Epithelial cell of esophagus (primary cell): ENCODE results near the gene STAT2.
A peak's percentile ranks its signal among the peaks of the same experiment; 100 is the strongest.

Experiments used
- DNase-seq: peaks from one replicate; pipeline ENCODE4 v3.0.0; 2010; ENCODE audit warnings: low read depth
- H3K4me3 ChIP-seq: 2 replicates; pipeline ENCODE4 v1.5.1; 2011; ENCODE audit warnings: mild to moderate bottlenecking, low read length, control low read depth
- TF ChIP-seq, protein P1 (sequence below): IDR thresholded peaks from 2 replicates; pipeline ENCODE4 v1.5.1; 2011; ENCODE audit warnings: low read depth, mild to moderate bottlenecking, low read length, control low read depth, inconsistent platforms; ENCODE audit not compliant: insufficient read depth; ENCODE audit errors: missing control alignments

Gene STAT2

DNA sequence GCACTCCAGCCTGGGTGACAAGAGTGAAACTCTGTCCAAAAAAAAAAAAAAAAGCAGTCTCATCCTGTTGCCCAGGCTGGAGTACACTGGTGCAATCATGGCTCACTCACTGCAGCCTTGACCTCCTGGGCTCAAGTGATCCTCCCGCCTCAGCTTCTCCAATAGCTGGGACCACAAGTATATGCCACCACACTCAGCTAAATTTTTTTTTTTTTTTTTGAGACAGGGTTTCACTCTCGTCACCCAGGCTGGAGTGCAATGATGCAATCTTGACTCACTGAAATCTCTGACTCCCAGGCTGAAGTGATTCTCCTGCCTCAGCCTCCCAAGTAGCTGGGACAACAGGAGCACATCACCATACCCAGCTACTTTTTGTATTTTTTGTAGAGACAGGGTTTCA is 38.9 kb downstream of the STAT2 start:
- TF ChIP-seq, protein P1, sequence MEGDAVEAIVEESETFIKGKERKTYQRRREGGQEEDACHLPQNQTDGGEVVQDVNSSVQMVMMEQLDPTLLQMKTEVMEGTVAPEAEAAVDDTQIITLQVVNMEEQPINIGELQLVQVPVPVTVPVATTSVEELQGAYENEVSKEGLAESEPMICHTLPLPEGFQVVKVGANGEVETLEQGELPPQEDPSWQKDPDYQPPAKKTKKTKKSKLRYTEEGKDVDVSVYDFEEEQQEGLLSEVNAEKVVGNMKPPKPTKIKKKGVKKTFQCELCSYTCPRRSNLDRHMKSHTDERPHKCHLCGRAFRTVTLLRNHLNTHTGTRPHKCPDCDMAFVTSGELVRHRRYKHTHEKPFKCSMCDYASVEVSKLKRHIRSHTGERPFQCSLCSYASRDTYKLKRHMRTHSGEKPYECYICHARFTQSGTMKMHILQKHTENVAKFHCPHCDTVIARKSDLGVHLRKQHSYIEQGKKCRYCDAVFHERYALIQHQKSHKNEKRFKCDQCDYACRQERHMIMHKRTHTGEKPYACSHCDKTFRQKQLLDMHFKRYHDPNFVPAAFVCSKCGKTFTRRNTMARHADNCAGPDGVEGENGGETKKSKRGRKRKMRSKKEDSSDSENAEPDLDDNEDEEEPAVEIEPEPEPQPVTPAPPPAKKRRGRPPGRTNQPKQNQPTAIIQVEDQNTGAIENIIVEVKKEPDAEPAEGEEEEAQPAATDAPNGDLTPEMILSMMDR, result no peak
- H3K4me3 ChIP-seq, result no peak overlapping the region
- peak; percentile 49 for DNase-seq

DNA sequence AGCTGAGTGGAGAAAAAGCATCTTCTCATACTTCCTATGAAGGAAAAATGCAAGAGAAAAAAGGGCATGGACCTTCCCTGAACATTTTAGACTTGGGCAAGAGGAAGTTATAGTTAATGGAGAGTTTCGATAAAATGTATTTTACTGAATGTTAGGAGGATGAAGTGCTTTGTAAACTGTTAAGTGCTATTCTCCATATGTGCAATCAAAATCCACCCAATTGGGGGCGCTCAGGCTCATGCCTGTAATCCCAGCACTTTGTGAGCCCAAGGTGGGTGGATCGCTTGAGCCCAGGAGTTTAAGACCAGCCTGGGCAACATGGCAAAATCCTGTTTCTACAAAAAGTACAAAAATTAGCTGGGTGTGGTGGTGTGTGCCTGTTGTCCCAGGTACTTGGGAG is 42.2 kb downstream of the STAT2 start:
- no peak for DNase-seq
- no peak overlapping the region for H3K4me3 ChIP-seq
- TF ChIP-seq, protein P1, result no peak

DNA sequence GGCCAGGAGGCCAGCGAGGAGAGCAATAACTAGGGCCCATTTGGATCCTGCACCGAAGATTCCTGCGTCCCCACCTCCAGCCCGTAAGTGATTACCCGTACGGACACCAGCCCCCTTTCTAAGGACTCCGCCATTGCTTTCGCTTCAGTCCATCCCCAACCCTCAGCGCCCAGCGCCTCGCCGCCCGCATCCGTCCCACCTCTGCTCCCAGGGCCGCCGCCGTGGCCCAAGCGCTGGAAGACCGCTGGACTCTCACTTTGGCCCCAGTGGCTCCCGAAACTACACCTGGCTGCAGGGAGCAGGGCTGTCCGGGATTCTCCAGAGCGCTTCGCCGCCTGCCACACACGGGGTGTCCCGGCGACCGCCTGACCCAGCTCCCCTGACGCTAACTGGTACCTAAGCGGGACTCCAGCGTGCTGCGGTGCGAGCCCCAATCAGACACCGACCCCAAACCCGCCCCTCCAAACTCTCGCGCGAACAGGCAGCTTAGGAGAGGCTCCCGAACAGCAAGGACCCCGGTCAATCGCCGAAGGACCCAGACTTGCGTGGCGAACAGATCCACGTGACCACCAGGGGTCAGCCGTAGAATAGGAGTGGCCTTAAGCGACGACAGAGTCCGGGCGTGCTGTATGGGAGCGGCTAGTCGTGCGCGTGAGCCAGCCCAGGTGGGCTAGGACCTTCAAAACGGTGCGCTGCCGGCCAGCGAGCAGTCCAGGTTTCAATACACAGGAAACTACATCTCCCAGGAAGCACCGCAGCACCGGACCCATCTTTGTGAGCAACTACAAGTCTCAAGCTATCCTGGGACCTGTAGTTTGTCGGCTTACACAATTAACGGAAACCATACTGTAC is 44.1 kb downstream of the STAT2 start, which contains the start of gene CNPY2:
TSS of gene CNPY2 (minus strand) at position 367 of the 852 bp plus-strand sequence. CDS start 771 bp downstream, outside the sequence.
- DNase-seq, result peak; percentile 98
- peak within 1 kb of the TSS; percentile 94 for H3K4me3 ChIP-seq
- TF ChIP-seq, protein P1, result no peak

DNA sequence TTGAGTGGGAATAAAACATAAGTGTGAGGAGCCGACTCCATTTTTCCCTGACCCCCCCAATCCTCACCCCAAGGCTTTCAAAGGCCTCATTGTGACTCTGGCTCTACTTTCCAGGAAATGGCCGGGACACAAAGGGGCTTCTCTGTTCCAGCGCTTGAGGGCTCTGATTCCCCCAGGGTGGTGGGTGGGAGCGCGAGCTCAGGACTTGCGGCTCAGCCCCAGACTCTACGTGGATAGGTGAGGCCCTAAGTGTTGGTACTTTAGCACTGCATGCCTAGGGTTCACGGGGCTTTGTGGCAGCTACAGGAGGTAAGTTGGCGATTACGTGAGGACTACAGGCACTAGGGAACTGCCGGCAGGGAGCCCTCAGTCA is 44.7 kb downstream of the STAT2 start:
- H3K4me3 ChIP-seq, result peak overlapping the region; percentile 94
- TF ChIP-seq, protein P1, result no peak
- peak; percentile 22 for DNase-seq

DNA sequence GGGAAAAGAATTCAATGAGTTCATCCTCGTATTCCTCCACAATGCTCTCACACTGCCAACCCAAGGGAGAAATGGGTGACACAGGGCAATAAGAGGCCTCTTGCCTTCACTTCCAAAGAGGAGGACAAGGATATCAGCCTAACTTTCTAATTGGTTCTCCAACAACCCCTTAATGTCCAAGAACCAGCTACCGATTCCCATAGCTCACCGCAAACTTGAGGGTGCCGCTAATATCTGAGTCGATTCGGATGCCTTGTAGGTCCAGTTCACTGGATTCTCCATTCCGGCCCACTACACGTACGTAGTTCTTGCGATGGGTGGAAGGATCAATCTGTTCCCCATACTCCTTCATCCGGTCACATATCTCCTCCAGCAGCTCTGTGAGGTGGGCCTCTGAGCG is 48.9 kb downstream of the STAT2 start:
- DNase-seq, result no peak
- H3K4me3 ChIP-seq, result no peak overlapping the region
- TF ChIP-seq, protein P1, result no peak

DNA sequence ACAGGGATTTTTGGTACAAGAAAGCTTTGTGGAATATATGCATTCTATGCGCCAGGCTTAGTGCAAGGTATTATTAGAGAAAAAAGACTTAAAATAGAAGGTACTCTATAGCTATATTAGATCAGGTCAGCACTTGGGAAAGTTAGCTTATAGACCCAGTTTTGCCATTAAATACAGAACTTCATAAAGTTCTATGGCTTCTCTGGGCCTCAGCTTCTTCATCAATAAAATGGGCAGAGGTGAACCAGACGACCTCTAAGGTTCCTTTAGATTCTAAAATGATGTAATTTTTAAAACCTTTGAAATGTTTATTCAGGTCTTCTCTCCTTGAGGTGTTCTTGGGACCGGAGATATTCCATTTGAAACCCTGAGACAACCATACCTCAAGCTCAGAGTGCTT is 51.2 kb downstream of the STAT2 start:
- H3K4me3 ChIP-seq, result no peak overlapping the region
- DNase-seq, result no peak
- TF ChIP-seq, protein P1, result no peak
